HTR-8/SVneo (cell line): ENCODE results near the gene LIMS2.
A peak's percentile ranks its signal among the peaks of the same experiment; 100 is the strongest.

Experiments
- DNase-seq: peaks from one replicate; pipeline ENCODE4 v3.0.0; 2011; ENCODE audit warnings: low spot score, mixed read lengths; ENCODE audit not compliant: insufficient read length
- FAIRE-seq: peaks from 2 replicates; lab custom pipeline; 2011; peaks lifted over from hg19 to GRCh38; lab: Jason Lieb, UNC

LIMS2 gene

DNA sequence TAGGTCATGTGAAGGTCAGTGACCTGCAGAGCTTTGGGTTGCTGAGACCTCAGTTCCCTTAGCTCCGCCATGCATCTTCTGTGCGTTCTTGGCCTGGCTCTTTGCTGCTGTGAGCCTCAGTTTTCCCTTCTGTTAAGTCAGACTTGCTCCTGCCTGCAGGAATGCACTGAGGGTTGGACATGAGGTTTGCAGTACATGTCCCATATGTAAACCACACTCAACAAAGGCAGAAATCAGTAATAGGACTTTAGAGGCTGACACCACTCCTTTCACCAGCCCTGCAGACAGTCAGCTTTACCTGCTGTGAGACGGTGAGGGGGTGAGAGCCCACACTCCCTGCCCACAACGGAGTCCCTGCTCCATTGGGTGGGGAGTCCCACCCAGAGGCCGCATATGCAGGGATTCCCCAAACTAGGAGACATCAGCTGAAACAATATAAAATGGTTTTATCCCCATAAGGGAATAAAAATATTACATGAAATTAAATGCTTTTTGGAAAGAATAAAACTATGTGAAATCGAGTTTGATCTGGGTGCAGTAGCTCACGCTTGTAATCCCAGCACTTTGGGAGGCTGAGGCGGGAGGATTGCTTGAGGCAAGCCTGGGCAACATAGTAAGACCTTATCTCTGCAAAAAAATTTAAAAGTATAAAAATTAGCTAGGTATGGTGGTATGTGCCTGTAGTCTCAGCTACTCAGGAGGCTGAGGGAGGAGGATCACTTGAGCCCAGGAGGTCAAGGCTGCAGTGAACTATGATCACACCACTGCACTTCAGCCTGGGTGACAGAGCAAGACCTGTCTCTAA is 84.7 kb downstream of the LIMS2 start:
- FAIRE-seq (no peak), DNase-seq (no peak)

DNA sequence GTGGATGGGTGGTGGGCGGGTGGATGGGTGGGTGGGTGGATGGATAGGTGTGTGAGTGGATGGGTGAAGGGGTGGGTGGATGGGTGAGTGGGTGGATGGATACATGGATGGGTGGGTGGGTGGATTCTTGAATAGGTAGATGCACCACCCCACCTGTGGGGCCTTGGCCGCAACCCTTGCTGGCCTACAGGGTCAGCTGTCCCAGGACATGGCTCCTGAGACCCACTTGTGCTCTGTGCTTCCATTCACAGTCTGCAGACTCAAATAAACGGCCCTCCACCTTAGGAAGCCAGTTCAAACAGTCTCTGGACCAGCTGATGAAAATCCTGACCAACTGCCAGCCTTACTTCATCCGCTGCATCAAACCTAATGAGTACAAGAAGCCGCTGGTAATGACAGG is 85.5 kb downstream of the LIMS2 start:
- DNase-seq (no peak), FAIRE-seq (peak; percentile 9)

DNA sequence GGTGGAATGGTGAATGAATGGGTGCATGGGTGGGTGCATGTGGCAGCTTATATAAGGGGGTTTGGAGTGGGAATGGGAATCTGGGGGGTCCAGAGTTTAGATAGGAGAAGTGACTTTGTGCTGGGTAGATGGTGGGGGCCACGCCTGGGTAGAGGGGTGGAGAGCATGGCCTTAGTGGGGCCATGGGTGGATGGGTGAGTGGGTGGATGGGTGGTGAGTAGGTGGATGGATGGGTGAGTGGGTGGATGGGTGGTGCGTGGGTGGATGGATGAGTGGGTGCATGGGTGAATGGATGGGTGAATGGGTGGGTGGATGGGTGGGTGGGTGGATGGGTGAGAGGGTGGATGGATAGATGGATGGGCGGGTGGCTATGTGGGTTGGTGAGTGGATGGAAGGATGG is 86.0 kb downstream of the LIMS2 start:
- FAIRE-seq (peak; percentile 38), DNase-seq (no peak)
